NOMO-1 treated with DMSO at 0.1 percent for 48 hours (cell line): ENCODE measurements around the gene SLIT3.

Experiments used
- DNase-seq: peaks from one replicate; lab custom pipeline; 2025; ENCODE audit not compliant: unreplicated experiment; lab: John Stamatoyannopoulos, UW

The SLIT3 gene

GRCh38 chr5:168817591-168817990, 483.3 kb downstream of the SLIT3 start:
- DNase-seq = no peak

- no peak for DNase-seq
These were observed 484.3 kb downstream of the SLIT3 start for GRCh38 chr5:168816661-168817060.

GRCh38 chr5:168813184-168813968, 487.6 kb downstream of the SLIT3 start:
- no peak for DNase-seq

GRCh38 chr5:168810641-168811040, 490.3 kb downstream of the SLIT3 start:
- no peak for DNase-seq

GRCh38 chr5:168809218-168809617, 491.7 kb downstream of the SLIT3 start:
- no peak for DNase-seq

GRCh38 chr5:168808051-168808616, 492.8 kb downstream of the SLIT3 start:
- DNase-seq = no peak

- no peak for DNase-seq
These were observed 493.7 kb downstream of the SLIT3 start for GRCh38 chr5:168807287-168807686.

- no peak for DNase-seq
These were observed 497.4 kb downstream of the SLIT3 start for GRCh38 chr5:168803541-168803940.

- DNase-seq = no peak
These were observed 498.6 kb downstream of the SLIT3 start for GRCh38 chr5:168802337-168802736.

- no peak for DNase-seq
These were observed 499.4 kb downstream of the SLIT3 start for GRCh38 chr5:168801567-168801966.

- no peak for DNase-seq
These were observed 500.2 kb downstream of the SLIT3 start for GRCh38 chr5:168800701-168801100.

- no peak for DNase-seq
These were observed 502.6 kb downstream of the SLIT3 start for GRCh38 chr5:168798065-168799023.

GRCh38 chr5:168796593-168797580, 504.1 kb downstream of the SLIT3 start:
- no peak for DNase-seq

GRCh38 chr5:168796000-168796399, 504.9 kb downstream of the SLIT3 start:
- no peak for DNase-seq

- no peak for DNase-seq
These were observed 506.8 kb downstream of the SLIT3 start for GRCh38 chr5:168793841-168794837.

GRCh38 chr5:168792678-168793077, 508.3 kb downstream of the SLIT3 start:
- DNase-seq = no peak

- DNase-seq = peak; percentile 13
These were observed 510.2 kb downstream of the SLIT3 start for GRCh38 chr5:168790671-168791250.

GRCh38 chr5:168790002-168790635, 510.8 kb downstream of the SLIT3 start:
- DNase-seq = peak; percentile 0
